A673 (cell line): ENCODE measurements around the gene ABLIM3.

Experiments used
- EZH2 ChIP-seq: fragments of 200-600 bp; sonication (generic); IDR thresholded peaks from 2 replicates; pipeline ENCODE4 v1.6.1; 2017; ENCODE audit warnings: borderline replicate concordance, low read depth, mild to moderate bottlenecking, mixed read lengths, antibody characterized with exemption, low read length; ENCODE audit not compliant: poor library complexity, severe bottlenecking
- TF ChIP-seq, protein P1 (sequence below): fragments of 300-800, 200-600 bp; sonication (generic); conservative IDR thresholded peaks from 2 replicates; pipeline ENCODE4 v1.5.1; 2017; ENCODE audit warnings: low read depth, mild to moderate bottlenecking, antibody characterized with exemption, low read length, moderate library complexity, mixed read lengths

DNA sequence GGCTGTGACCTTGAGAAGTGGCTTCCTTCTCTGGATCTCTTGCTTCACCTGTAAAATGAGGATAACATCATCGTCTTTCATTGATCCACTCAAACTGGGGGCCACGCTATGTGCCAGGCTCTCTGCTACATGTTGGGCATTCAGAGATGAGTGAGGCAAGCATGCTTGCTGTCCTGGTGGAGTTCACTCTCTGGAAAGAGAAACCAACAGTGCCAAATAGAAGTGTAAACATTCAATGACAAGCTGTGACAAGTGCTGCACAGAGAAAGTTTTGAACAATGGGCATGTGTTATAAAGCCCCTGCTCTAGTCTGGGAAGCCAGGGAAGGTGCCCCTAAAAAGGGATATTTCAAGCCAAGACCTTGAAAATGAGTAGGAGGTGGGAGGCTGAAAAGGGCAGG is 79.5 kb downstream of the ABLIM3 start:
- TF ChIP-seq, protein P1, sequence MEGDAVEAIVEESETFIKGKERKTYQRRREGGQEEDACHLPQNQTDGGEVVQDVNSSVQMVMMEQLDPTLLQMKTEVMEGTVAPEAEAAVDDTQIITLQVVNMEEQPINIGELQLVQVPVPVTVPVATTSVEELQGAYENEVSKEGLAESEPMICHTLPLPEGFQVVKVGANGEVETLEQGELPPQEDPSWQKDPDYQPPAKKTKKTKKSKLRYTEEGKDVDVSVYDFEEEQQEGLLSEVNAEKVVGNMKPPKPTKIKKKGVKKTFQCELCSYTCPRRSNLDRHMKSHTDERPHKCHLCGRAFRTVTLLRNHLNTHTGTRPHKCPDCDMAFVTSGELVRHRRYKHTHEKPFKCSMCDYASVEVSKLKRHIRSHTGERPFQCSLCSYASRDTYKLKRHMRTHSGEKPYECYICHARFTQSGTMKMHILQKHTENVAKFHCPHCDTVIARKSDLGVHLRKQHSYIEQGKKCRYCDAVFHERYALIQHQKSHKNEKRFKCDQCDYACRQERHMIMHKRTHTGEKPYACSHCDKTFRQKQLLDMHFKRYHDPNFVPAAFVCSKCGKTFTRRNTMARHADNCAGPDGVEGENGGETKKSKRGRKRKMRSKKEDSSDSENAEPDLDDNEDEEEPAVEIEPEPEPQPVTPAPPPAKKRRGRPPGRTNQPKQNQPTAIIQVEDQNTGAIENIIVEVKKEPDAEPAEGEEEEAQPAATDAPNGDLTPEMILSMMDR: no peak
- no peak for TF ChIP-seq EZH2
